ENCODE data around the gene ACYP1. TPM values are rescaled to one million over a fixed set of nuclear protein-coding genes. Genes with fewer than 3 reads are reported as not detected.

The ACYP1 gene
- total RNA-seq, 1 donor = 18.3 TPM

- H3K4me3 ChIP-seq (ENCODE audit: low read depth, low read length) = no peak overlapping the region
- no peak for TF ChIP-seq CTCF (IDR thresholded peaks at IDR 0.05; ENCODE audit: insufficient read depth, low read length)
- peak; percentile 79 for DNase-seq (ENCODE audit: low read depth)
Observed at GRCh38 chr14:75049731-75050201, 14.1 kb downstream of the ACYP1 start.

- H3K4me3 ChIP-seq (ENCODE audit: low read depth, low read length) = peak overlapping the region; percentile 39
- DNase-seq (ENCODE audit: low read depth) = peak; percentile 69
- TF ChIP-seq CTCF (IDR thresholded peaks at IDR 0.05; ENCODE audit: insufficient read depth, low read length) = no peak
Observed at GRCh38 chr14:75049136-75049535, 14.7 kb downstream of the ACYP1 start.

- TF ChIP-seq CTCF (IDR thresholded peaks at IDR 0.05; ENCODE audit: insufficient read depth, low read length) = no peak
- no peak for DNase-seq (ENCODE audit: low read depth)
- no peak overlapping the region for H3K4me3 ChIP-seq (ENCODE audit: low read depth, low read length)
Observed at GRCh38 chr14:75048101-75048500, 15.7 kb downstream of the ACYP1 start.

GRCh38 chr14:75047506-75047905 is 16.3 kb downstream of the ACYP1 start:
- no peak for TF ChIP-seq CTCF (IDR thresholded peaks at IDR 0.05; ENCODE audit: insufficient read depth, low read length)
- H3K4me3 ChIP-seq (ENCODE audit: low read depth, low read length) = no peak overlapping the region
- DNase-seq (ENCODE audit: low read depth) = no peak

GRCh38 chr14:75046899-75047298 is 16.9 kb downstream of the ACYP1 start:
- DNase-seq (ENCODE audit: low read depth) = peak; percentile 44
- H3K4me3 ChIP-seq (ENCODE audit: low read depth, low read length) = no peak overlapping the region
- no peak for TF ChIP-seq CTCF (IDR thresholded peaks at IDR 0.05; ENCODE audit: insufficient read depth, low read length)

GRCh38 chr14:75046275-75046674 is 17.5 kb downstream of the ACYP1 start:
- DNase-seq (ENCODE audit: low read depth) = no peak
- H3K4me3 ChIP-seq (ENCODE audit: low read depth, low read length) = no peak overlapping the region
- no peak for TF ChIP-seq CTCF (IDR thresholded peaks at IDR 0.05; ENCODE audit: insufficient read depth, low read length)

- no peak overlapping the region for H3K4me3 ChIP-seq (ENCODE audit: low read depth, low read length)
Observed at GRCh38 chr14:75044752-75045151, 19.1 kb downstream of the ACYP1 start.

More at GRCh38 chr14:75044752-75045151, 19.1 kb downstream of the ACYP1 start:
- peak; percentile 31 for DNase-seq (ENCODE audit: low read depth)
- no peak for TF ChIP-seq CTCF (IDR thresholded peaks at IDR 0.05; ENCODE audit: insufficient read depth, low read length)

Measured in fibroblast of the aortic adventitia (primary cell).